Gastrocnemius medialis (tissue), 4 donors: Measurements from ENCODE around the gene TRIP11. TPM values are rescaled to one million over a fixed set of nuclear protein-coding genes. Genes with fewer than 3 reads are reported as not detected.

ENCODE experiments used
- ATAC-seq, 2 donors: fragments of 150-250 bp; one replicate each; pipeline ENCODE4 v1.9.1; 2016
- DNase-seq, 2 donors: peaks; one replicate each; pipeline ENCODE4 v3.0.0-alpha.2; 2019
- H3K27ac ChIP-seq, 4 donors: fragments of 200-600 bp; sonication (generic); 1 replicate in 1 of 4; 2 replicates in 3 of 4; pipeline ENCODE4 v1.5.1; 2016 to 2018; ENCODE audit warnings: mild to moderate bottlenecking in 2 of 4, moderate library complexity in 1 of 4
- H3K27me3 ChIP-seq, 3 donors: fragments of 200-600 bp; sonication (generic) in 2 of 3; 1 replicate in 1 of 3; 2 replicates in 2 of 3; pipeline versions ENCODE4 v1.5.1 to v1.6.0; 2016 to 2019; ENCODE audit warnings: mild to moderate bottlenecking in 1 of 3, moderate library complexity in 1 of 3
- H3K36me3 ChIP-seq, 2 donors: fragments of 200-600 bp; sonication (generic) in 1 of 2; one replicate each; pipeline ENCODE4 v1.5.1; 2017 to 2018
- H3K4me1 ChIP-seq, 2 donors: fragments of 200-600 bp; sonication (generic) in 1 of 2; one replicate each; pipeline ENCODE4 v1.5.1; 2016 to 2017; ENCODE audit warnings: mild to moderate bottlenecking in 2 of 2
- H3K4me3 ChIP-seq, 4 donors: fragments of 200-600 bp; sonication (generic) in 3 of 4; 1 replicate in 1 of 4; 2 replicates in 3 of 4; pipeline ENCODE4 v1.5.1; 2016 to 2019; ENCODE audit warnings: mild to moderate bottlenecking in 2 of 4
- H3K9me3 ChIP-seq, 3 donors: fragments of 200-600 bp; sonication (generic) in 2 of 3; 1 replicate in 1 of 3; 2 replicates in 2 of 3; pipeline ENCODE4 v1.5.1; 2016 to 2019
- POLR2A ChIP-seq, 2 donors: fragments of 450-650 bp; IDR thresholded peaks; one replicate each; pipeline ENCODE4 v1.6.1; 2017; ENCODE audit warnings: antibody characterized with exemption in 2 of 2, mild to moderate bottlenecking in 2 of 2, moderate library complexity in 2 of 2
- in situ Hi-C, 4 donors: fragments of 200-750 bp; cut with MboI; loops; one replicate each; pipeline versions ENCODE4 v1.15.0 to v1.8.0; 2017; ENCODE audit warnings: low sequenced_read_pairs in 4 of 4
- intact Hi-C: fragments of 100-400 bp; cut with DNase I; formaldehyde crosslinking; loops from one replicate; pipeline ENCODE4 v1.15.1; 2023; ENCODE audit warnings: low total_unique reads
- total RNA-seq, 4 donors: library from RNA; depleted of rRNA; stranded (reverse); fragments of >200 nt; gene quantifications; one replicate each; pipeline versions ENCODE4 v1.1.0 to v1.2.3, GENCODE V29; 2016
- TF ChIP-seq, protein P1 (sequence below), 5 experiments: fragments of 450-650 bp in 3 of 5; fragments of 200-600 bp in 2 of 5; sonication (generic) in 2 of 5; IDR thresholded peaks in 4 of 5; conservative IDR thresholded peaks in 1 of 5; 1 replicate in 4 of 5; 2 replicates in 1 of 5; pipeline ENCODE4 v1.5.1; 2016 to 2019; ENCODE audit warnings: antibody characterized with exemption in 5 of 5, mild to moderate bottlenecking in 3 of 5, moderate library complexity in 3 of 5

Gene TRIP11
- total RNA-seq, 4 donors from 2014 or later = 22.0 to 39.6 (median 30.2) TPM

DNA sequence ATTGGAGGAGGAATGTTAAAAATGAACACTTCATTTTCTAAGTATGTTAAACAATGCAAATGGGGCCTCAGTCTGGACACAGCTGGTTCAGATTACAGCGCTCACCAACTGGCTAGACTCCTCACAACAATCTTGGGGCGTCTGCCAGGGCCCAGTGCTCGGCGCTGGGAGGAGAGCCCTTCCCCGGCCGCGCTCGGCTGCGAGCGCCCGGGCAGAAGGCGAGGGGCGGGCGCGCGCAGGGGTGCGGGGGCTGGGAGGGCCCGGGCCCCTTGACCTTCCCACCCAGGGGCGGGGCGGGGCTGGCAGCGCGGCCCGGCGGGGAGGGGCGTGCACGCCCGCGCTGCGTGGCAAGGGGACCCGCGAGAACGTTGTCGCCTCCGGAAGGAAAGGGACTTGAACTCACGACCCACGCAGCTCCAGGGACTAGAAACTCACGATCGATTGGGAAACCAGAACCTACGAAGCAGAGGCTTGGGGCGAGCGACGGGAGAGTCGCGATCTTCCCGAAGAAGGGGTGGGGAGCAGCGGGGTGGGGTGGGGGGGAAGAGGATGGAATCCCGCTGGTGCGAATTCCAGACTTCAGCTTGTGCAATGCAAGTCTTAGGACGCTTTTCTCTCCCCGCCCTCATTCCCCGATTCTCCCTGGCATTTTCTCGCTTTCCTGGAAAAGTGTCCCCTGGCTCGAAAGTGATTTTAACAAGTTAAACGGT is 92.2 kb downstream of the TRIP11 start, which contains the start of gene FBLN5:
FBLN5 (minus strand) TSS at position 220 of the 710 bp plus-strand sequence. CDS start 465 bp downstream, outside the sequence.
- TF ChIP-seq, protein P1, sequence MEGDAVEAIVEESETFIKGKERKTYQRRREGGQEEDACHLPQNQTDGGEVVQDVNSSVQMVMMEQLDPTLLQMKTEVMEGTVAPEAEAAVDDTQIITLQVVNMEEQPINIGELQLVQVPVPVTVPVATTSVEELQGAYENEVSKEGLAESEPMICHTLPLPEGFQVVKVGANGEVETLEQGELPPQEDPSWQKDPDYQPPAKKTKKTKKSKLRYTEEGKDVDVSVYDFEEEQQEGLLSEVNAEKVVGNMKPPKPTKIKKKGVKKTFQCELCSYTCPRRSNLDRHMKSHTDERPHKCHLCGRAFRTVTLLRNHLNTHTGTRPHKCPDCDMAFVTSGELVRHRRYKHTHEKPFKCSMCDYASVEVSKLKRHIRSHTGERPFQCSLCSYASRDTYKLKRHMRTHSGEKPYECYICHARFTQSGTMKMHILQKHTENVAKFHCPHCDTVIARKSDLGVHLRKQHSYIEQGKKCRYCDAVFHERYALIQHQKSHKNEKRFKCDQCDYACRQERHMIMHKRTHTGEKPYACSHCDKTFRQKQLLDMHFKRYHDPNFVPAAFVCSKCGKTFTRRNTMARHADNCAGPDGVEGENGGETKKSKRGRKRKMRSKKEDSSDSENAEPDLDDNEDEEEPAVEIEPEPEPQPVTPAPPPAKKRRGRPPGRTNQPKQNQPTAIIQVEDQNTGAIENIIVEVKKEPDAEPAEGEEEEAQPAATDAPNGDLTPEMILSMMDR (IDR thresholded peaks at IDR 0.05 in 4 of 5, conservative IDR thresholded peaks at IDR 0.05 in 1 of 5) = no peak
- no peak for TF ChIP-seq POLR2A (IDR thresholded peaks at IDR 0.05)
- H3K4me3 ChIP-seq = peak within 1 kb of the TSS; percentile 47 to 70 (median 56)
- intact Hi-C loops (no loop called here), in situ Hi-C loops (no loop called here)
- peaks cover 17 to 35% (median 33%) of the 10 kb centered on the region in 3 donors for H3K27me3 ChIP-seq
- ATAC-seq = peak; percentile 61 to 64
- H3K27ac ChIP-seq = peak within 1 kb of the TSS; percentile 40 to 59 (median 52)
- no peaks in the 10 kb centered on the region for H3K9me3 ChIP-seq
- H3K4me1 ChIP-seq = peaks cover 4 to 10% of the 10 kb centered on the region in 2 donors
- H3K36me3 ChIP-seq = no peaks in the 10 kb centered on the region
- DNase-seq = peak; percentile 7 to 47

DNA sequence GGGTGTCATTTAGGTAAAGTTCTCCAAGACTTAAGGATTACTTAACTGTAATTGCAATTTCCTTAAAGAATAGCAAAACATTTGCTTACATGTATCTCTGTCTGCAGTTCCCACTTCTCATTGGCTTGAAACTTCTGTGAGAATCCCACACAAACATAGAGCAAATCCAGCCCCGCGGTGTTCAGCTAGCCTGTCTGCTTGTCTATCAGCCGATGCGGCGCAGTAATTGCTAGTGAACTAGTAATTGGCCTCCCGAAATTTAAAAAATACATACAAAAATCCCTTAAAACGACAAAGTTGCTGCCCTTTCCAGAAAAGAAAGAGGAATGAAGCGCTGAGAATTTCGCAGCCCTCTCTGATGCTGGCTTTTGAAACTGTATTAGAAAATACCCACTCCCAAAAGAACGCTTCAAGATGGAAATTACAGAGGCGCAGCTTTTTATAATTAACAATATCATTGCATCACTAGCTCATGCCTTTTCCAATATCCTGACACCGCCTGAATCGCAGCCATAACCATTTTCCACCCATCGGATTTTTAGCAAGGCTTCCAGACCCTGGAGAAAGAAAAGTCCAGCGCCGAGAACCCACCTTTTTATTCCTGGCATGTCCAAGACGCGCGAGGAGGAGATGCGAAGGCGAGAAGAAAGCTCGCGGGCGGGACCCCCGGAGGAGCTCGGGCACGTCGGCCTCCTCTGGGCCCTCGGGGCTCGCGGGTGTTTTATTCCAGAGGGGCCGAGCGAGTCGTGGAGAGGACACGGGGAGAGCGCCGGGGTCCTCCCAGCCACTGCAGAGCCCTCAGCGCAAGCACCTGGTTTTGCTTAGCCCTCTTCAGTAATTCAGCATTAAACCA is 93.0 kb downstream of the TRIP11 start:
- Histone ChIP-seq H3K4me3 (peak overlapping the region; percentile 47 to 70 (median 56)), H3K9me3 (no peaks in the 10 kb centered on the region), H3K27me3 (peaks cover 17 to 35% (median 33%) of the 10 kb centered on the region in 3 donors), H3K4me1 (peaks cover 4 to 10% of the 10 kb centered on the region in 2 donors), H3K36me3 (no peaks in the 10 kb centered on the region), H3K27ac (peak overlapping the region; percentile 40 to 59 (median 52))
- ATAC-seq (no peak), DNase-seq (no peak)
- TF ChIP-seq, protein P1 (IDR thresholded peaks at IDR 0.05 in 4 of 5, conservative IDR thresholded peaks at IDR 0.05 in 1 of 5) = no peak
- intact Hi-C loops = no loop called here
- in situ Hi-C loops = no loop called here

DNA sequence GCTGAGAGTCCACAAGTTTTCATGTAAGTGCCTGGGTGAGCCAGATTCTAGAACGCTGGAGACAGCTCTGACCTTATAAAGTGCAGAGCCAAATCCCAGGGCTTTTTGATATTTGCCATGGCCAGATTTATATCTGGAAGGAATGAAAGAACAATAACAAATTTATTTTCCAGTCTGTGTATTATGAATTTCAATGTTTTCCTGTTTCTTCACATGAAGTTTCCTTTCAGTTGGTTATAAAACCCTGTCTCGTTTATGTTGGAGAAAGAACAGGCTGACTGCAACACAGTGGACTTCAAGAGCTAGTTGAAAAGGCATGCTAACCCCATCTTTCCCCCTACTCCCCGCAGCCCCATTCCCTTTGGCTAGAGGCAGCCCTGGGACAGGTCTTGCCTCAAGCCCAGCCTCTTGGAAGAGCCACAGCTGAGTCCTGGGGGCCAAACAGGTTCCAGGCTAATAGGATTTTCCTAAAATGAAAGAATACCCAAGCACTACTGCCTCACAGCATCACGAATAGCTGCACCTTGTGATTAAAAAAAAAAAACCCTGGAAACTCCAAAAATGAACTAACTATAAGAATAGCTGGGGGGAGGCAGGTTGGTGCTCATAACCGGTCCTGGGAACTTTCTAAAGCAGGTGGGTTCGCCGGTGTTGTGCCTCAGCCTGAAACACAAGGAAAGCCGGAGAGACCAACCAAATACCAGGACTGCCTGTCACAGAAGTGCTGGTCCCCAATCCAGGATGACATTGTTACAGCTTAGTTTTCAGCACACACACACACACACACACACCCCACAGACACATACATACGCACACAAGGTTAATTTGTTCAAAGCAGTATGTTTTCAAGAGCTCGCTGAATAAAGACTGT is 93.9 kb downstream of the TRIP11 start:
- intact Hi-C loops = no loop called here
- Histone ChIP-seq H3K4me3 (peak overlapping the region; percentile 47 to 70 (median 56)), H3K27ac (peak overlapping the region; percentile 3 to 56 (median 44)), H3K27me3 (peaks cover 17 to 35% (median 33%) of the 10 kb centered on the region in 3 donors), H3K9me3 (no peaks in the 10 kb centered on the region), H3K36me3 (no peaks in the 10 kb centered on the region), H3K4me1 (peaks cover 4 to 10% of the 10 kb centered on the region in 2 donors)
- in situ Hi-C loops = no loop called here
- TF ChIP-seq, protein P1 (IDR thresholded peaks at IDR 0.05 in 4 of 5, conservative IDR thresholded peaks at IDR 0.05 in 1 of 5) = no peak
- ATAC-seq (no peak), DNase-seq (no peak)

DNA sequence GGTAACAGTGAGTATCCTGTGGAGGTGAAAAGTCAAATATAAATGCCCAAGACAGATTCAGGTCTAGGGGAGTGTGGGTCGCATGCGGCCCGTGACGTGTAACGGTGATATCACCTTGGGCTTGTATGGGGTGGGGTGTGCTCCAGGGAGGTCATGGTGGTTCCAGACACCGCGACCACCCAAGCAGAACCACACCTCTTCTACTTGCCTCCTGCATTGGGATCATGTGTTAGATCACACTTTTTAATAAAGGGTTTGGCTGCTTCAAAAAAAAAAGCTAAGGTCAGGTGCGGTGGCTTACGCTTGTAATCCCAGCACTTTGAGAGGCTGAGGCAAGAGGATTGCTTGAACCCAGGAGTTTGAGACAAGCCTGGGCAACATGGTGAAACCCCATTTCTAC is 96.9 kb downstream of the TRIP11 start:
- H3K36me3 ChIP-seq = no peaks in the 10 kb centered on the region
- TF ChIP-seq POLR2A (IDR thresholded peaks at IDR 0.05) = no peak
- TF ChIP-seq, protein P1 (IDR thresholded peaks at IDR 0.05 in 4 of 5, conservative IDR thresholded peaks at IDR 0.05 in 1 of 5) = no peak
- intact Hi-C loops = no loop called here
- H3K27me3 ChIP-seq = peaks cover 11 to 25% (median 18%) of the 10 kb centered on the region in 3 donors
- no peak for DNase-seq
- H3K4me3 ChIP-seq = no peak overlapping the region
- no peak for ATAC-seq
- H3K4me1 ChIP-seq = peaks cover 4 to 10% of the 10 kb centered on the region in 2 donors
- H3K9me3 ChIP-seq = no peaks in the 10 kb centered on the region
- H3K27ac ChIP-seq = no peak overlapping the region
- in situ Hi-C loops = no loop called here
